HFFc6 (cell line): ENCODE results near the gene ATP2B2. TPM values are rescaled to one million over a fixed set of nuclear protein-coding genes. Genes with fewer than 3 reads are reported as not detected.

ENCODE experiments used
- DNase-seq: peaks from one replicate; pipeline ENCODE4 v3.0.0-alpha.2; 2018
- H3K27ac Mint-ChIP-seq: 2 replicates; pipeline ENCODE4 v1.8.0; 2020; ENCODE audit warnings: mild to moderate bottlenecking, mixed read lengths
- H3K27me3 Mint-ChIP-seq: 2 replicates; pipeline ENCODE4 v1.8.0; 2021; ENCODE audit warnings: mild to moderate bottlenecking, moderate library complexity, mixed read lengths; ENCODE audit not compliant: insufficient read depth
- H3K36me3 Mint-ChIP-seq: 2 replicates; pipeline ENCODE4 v1.8.0; 2021; ENCODE audit warnings: low read depth, mixed read lengths
- H3K4me1 Mint-ChIP-seq: 2 replicates; pipeline ENCODE4 v1.8.0; 2020; ENCODE audit warnings: low read depth, mixed read lengths
- H3K4me3 Mint-ChIP-seq: 2 replicates; pipeline ENCODE4 v1.8.0; 2020; ENCODE audit warnings: mild to moderate bottlenecking, moderate library complexity, mixed read lengths
- H3K9me3 Mint-ChIP-seq: 2 replicates; pipeline ENCODE4 v1.8.0; 2020; ENCODE audit warnings: mild to moderate bottlenecking, mixed read lengths
- total RNA-seq, 6 experiments: library from RNA; stranded (reverse); fragmentation: NEBNext Ultra II Directional; extraction: Animal tissue kit (Norgen Biotek cat#: 25700); gene quantifications; 2 replicates in 1 of 6; 3 replicates in 5 of 6; pipeline ENCODE4 v1.2.3, GENCODE V29; 2021
- TF ChIP-seq, protein P1 (sequence below): fragments of 200-600 bp; sonication (generic); IDR thresholded peaks from 2 replicates; pipeline ENCODE4 v1.5.0; 2021; ENCODE audit warnings: antibody characterized with exemption, mild to moderate bottlenecking

Gene ATP2B2
- total RNA-seq, 6 experiments from 2014 or later: not detected

- no peak for DNase-seq
Observed at GRCh38 chr3:10534066-10534465, 28.7 kb upstream of the ATP2B2 start.

GRCh38 chr3:10533737-10534023, 28.3 kb upstream of the ATP2B2 start:
- TF ChIP-seq, protein P1, sequence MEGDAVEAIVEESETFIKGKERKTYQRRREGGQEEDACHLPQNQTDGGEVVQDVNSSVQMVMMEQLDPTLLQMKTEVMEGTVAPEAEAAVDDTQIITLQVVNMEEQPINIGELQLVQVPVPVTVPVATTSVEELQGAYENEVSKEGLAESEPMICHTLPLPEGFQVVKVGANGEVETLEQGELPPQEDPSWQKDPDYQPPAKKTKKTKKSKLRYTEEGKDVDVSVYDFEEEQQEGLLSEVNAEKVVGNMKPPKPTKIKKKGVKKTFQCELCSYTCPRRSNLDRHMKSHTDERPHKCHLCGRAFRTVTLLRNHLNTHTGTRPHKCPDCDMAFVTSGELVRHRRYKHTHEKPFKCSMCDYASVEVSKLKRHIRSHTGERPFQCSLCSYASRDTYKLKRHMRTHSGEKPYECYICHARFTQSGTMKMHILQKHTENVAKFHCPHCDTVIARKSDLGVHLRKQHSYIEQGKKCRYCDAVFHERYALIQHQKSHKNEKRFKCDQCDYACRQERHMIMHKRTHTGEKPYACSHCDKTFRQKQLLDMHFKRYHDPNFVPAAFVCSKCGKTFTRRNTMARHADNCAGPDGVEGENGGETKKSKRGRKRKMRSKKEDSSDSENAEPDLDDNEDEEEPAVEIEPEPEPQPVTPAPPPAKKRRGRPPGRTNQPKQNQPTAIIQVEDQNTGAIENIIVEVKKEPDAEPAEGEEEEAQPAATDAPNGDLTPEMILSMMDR: no peak
- Mint-ChIP-seq H3K9me3 (no peaks in the 10 kb centered on the region), H3K27ac (no peak overlapping the region), H3K4me3 (no peak overlapping the region), H3K27me3 (peaks cover 34% of the 10 kb centered on the region), H3K4me1 (no peaks in the 10 kb centered on the region), H3K36me3 (no peaks in the 10 kb centered on the region)
- no peak for DNase-seq

More at GRCh38 chr3:10534066-10534465, 28.7 kb upstream of the ATP2B2 start:
- TF ChIP-seq, protein P1: no peak
- Mint-ChIP-seq H3K4me3 (no peak overlapping the region), H3K27me3 (peaks cover 31% of the 10 kb centered on the region), H3K36me3 (no peaks in the 10 kb centered on the region), H3K4me1 (no peaks in the 10 kb centered on the region), H3K9me3 (peaks cover 3% of the 10 kb centered on the region; the same call in 1 of the 2 replicates), H3K27ac (no peak overlapping the region)

- no peak for DNase-seq
- H3K4me3 Mint-ChIP-seq: no peak overlapping the region
- peaks cover 38% of the 10 kb centered on the region for H3K27me3 Mint-ChIP-seq
- H3K9me3 Mint-ChIP-seq: no peaks in the 10 kb centered on the region
- TF ChIP-seq, protein P1: no peak
- no peaks in the 10 kb centered on the region for H3K4me1 Mint-ChIP-seq
- H3K27ac Mint-ChIP-seq: no peak overlapping the region
- H3K36me3 Mint-ChIP-seq: no peaks in the 10 kb centered on the region
Observed at GRCh38 chr3:10532939-10533736, 27.8 kb upstream of the ATP2B2 start.

- H3K27me3 Mint-ChIP-seq: peaks cover 43% of the 10 kb centered on the region
- no peak overlapping the region for H3K4me3 Mint-ChIP-seq
- H3K4me1 Mint-ChIP-seq: no peaks in the 10 kb centered on the region
- TF ChIP-seq, protein P1: no peak
- DNase-seq: no peak
- H3K9me3 Mint-ChIP-seq: no peaks in the 10 kb centered on the region
- H3K27ac Mint-ChIP-seq: no peak overlapping the region
- H3K36me3 Mint-ChIP-seq: no peaks in the 10 kb centered on the region
Observed at GRCh38 chr3:10531031-10531430, 25.6 kb upstream of the ATP2B2 start.

DNA sequence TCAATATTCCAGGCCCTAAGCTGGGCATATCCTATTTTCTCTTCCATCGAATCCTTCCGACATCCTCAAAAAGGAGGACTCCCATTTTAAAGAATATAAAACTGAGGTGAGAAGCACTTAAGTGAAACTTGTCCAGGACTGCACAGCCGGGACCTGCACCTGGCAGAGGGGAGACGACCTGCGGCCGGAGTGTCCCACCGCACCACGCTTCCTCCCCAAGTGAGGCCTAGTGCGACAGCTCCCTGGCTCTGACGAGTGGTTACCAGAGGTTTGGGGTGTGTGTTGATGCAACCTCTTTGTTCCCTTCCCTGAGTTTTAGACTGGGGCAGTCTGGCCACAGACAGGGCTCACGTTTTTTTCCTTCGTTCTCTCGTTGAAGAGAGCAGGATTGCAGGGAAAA, 24.9 kb upstream of the ATP2B2 start:
- TF ChIP-seq, protein P1: no peak
- H3K27me3 Mint-ChIP-seq: peaks cover 48% of the 10 kb centered on the region
- H3K9me3 Mint-ChIP-seq: no peaks in the 10 kb centered on the region
- no peaks in the 10 kb centered on the region for H3K4me1 Mint-ChIP-seq
- H3K36me3 Mint-ChIP-seq: no peaks in the 10 kb centered on the region
- H3K27ac Mint-ChIP-seq: no peak overlapping the region
- no peak for DNase-seq
- H3K4me3 Mint-ChIP-seq: no peak overlapping the region
